ENCODE results near the gene GOLGA8T.
"Not testable (repeated sequence)": the region's sequence is repeated elsewhere in the genome, so short reads cannot be mapped to it uniquely, and the experiment has no call there.

The GOLGA8T gene

GRCh38 chr15:30191143-30191542, 56.3 kb downstream of the GOLGA8T start:
- DNase-seq (ENCODE audit: low spot score), result not testable (repeated sequence)

- DNase-seq (ENCODE audit: low spot score), result not testable (repeated sequence)
Observed at GRCh38 chr15:30191639-30192038, 56.8 kb downstream of the GOLGA8T start.

GRCh38 chr15:30192119-30192745, 57.4 kb downstream of the GOLGA8T start:
- DNase-seq (ENCODE audit: low spot score), result not testable (repeated sequence)

- DNase-seq (ENCODE audit: low spot score), result not testable (repeated sequence)
Observed at GRCh38 chr15:30192892-30193291, 58.0 kb downstream of the GOLGA8T start.
